ENCODE data around the gene NME9. TPM values are rescaled to one million over a fixed set of nuclear protein-coding genes. Genes with fewer than 3 reads are reported as not detected.

Gene NME9
- total and polyA plus RNA-seq, 7 experiments from 2014 or later, result 0.52 to 2.0 (median 0.71) TPM; not detected in 1

DNA sequence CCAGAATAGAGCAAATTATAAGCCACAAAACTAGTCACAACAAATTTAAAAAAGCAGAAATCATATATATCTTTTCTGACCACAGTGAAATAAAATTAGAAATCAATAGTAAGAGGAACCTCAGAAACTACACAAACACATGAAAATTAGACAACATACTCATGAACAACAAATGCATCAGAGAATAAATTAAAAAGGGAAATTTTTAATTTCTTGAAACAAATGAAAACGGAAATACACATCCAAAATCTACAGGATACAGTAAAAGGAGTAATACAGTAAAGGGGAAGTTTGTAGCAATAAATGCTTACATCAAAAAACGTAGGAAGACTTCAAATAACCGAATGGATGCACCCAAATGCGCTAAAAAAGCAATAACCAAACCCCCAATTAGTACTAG, 19.2 kb downstream of the NME9 start:
- H3K36me3 Mint-ChIP-seq, result peaks cover 12 to 55% (median 22%) of the 10 kb centered on the region in 5 donors
- Histone ChIP-seq H3K4me3 (ENCODE audit: low read length) (no peak overlapping the region), H3K27me3 (ENCODE audit: control insufficient read depth in 2 of 2, insufficient read depth in 2 of 2, low read length in 2 of 2) (no peaks in the 10 kb centered on the region), H3K27ac (ENCODE audit: low read depth, low read length) (no peak overlapping the region), H3K9me3 (ENCODE audit: control insufficient read depth in 2 of 3, low read length in 3 of 3) (peaks cover 5 to 23% (median 6%) of the 10 kb centered on the region in 3 experiments), H3K36me3 (ENCODE audit: control insufficient read depth in 2 of 3, insufficient read depth in 3 of 3, low read length in 3 of 3) (no peaks in the 10 kb centered on the region), H3K4me1 (ENCODE audit: control insufficient read depth in 2 of 2, insufficient read depth in 2 of 2, low read length in 2 of 2) (no peaks in the 10 kb centered on the region)
- ChIA-PET CTCF (no interaction called here), POLR2A (no interaction called here)
- H3K27me3 Mint-ChIP-seq, result peaks cover 0 to 13% (median 10%) of the 10 kb centered on the region in 5 donors
- no peak for ATAC-seq
- no peak for DNase-seq
- intact Hi-C loops (cut with micrococcal nuclease), result no loop called here
- H3K4me1 Mint-ChIP-seq, result no peaks in the 10 kb centered on the region
- no peak overlapping the region for H3K27ac Mint-ChIP-seq
- H3K9me3 Mint-ChIP-seq, result peaks cover 5 to 63% (median 39%) of the 10 kb centered on the region in 11 donors
- H3K4me3 Mint-ChIP-seq, result no peak overlapping the region

DNA sequence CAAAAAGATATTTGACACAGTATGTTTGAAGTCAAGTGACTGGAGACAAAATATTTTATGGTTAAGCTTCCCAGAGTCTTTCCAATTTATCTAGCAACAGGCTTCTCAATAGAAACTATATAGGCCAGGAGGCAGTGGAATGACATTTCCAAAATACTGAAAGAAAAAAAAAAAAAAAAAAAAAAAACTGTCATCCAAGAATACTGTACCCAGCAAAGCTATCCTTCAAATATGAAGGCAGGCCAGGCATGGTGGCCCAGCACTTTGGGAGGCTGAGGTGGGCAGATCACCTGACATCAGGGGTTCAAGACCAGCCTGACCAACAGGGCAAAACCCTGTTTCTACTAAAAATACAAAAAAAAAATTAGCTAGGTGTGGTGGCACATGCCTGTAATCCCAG, 20.9 kb downstream of the NME9 start:
- DNase-seq, result no peak
- no peaks in the 10 kb centered on the region for H3K36me3 ChIP-seq (ENCODE audit: control insufficient read depth in 2 of 3, insufficient read depth in 3 of 3, low read length in 3 of 3)
- ATAC-seq, result no peak
- H3K27ac ChIP-seq (ENCODE audit: low read depth, low read length), result no peak overlapping the region
- H3K36me3 Mint-ChIP-seq, result peaks cover 12 to 55% (median 25%) of the 10 kb centered on the region in 5 donors
- CTCF ChIA-PET, result no interaction called here
- no peaks in the 10 kb centered on the region for H3K4me1 Mint-ChIP-seq
- POLR2A ChIA-PET, result no interaction called here
- peaks cover 5 to 23% (median 6%) of the 10 kb centered on the region in 3 experiments for H3K9me3 ChIP-seq (ENCODE audit: control insufficient read depth in 2 of 3, low read length in 3 of 3)
- H3K27me3 ChIP-seq (ENCODE audit: control insufficient read depth in 2 of 2, insufficient read depth in 2 of 2, low read length in 2 of 2), result no peaks in the 10 kb centered on the region
- intact Hi-C loops (cut with micrococcal nuclease), result no loop called here
- H3K4me1 ChIP-seq (ENCODE audit: control insufficient read depth in 2 of 2, insufficient read depth in 2 of 2, low read length in 2 of 2), result no peaks in the 10 kb centered on the region
- no peak overlapping the region for H3K27ac Mint-ChIP-seq
- H3K27me3 Mint-ChIP-seq, result peaks cover 0 to 13% (median 10%) of the 10 kb centered on the region in 5 donors
- peaks cover 5 to 63% (median 39%) of the 10 kb centered on the region in 11 donors for H3K9me3 Mint-ChIP-seq
- no peak overlapping the region for H3K4me3 ChIP-seq (ENCODE audit: low read length)
- no peak overlapping the region for H3K4me3 Mint-ChIP-seq

- ChIA-PET POLR2A (no interaction called here), CTCF (no interaction called here)
- no peaks in the 10 kb centered on the region for H3K4me1 ChIP-seq (ENCODE audit: control insufficient read depth in 2 of 2, insufficient read depth in 2 of 2, low read length in 2 of 2)
- no peak overlapping the region for H3K27ac Mint-ChIP-seq
- no peak for ATAC-seq
- peak overlapping the region in 1 of 10 donors; percentile 51 for H3K4me3 Mint-ChIP-seq
- H3K27me3 Mint-ChIP-seq, result peaks cover 0 to 13% (median 7%) of the 10 kb centered on the region in 5 donors
- no peaks in the 10 kb centered on the region for H3K4me1 Mint-ChIP-seq
- peaks cover 5 to 63% (median 39%) of the 10 kb centered on the region in 11 donors for H3K9me3 Mint-ChIP-seq
- H3K4me3 ChIP-seq (ENCODE audit: low read length), result no peak overlapping the region
- intact Hi-C loops (cut with micrococcal nuclease), result no loop called here
- DNase-seq, result no peak
- no peaks in the 10 kb centered on the region for H3K36me3 ChIP-seq (ENCODE audit: control insufficient read depth in 2 of 3, insufficient read depth in 3 of 3, low read length in 3 of 3)
- H3K27ac ChIP-seq (ENCODE audit: low read depth, low read length), result no peak overlapping the region
- H3K27me3 ChIP-seq (ENCODE audit: control insufficient read depth in 2 of 2, insufficient read depth in 2 of 2, low read length in 2 of 2), result no peaks in the 10 kb centered on the region
- H3K36me3 Mint-ChIP-seq, result peaks cover 12 to 55% (median 25%) of the 10 kb centered on the region in 5 donors
- H3K9me3 ChIP-seq (ENCODE audit: control insufficient read depth in 2 of 3, low read length in 3 of 3), result peaks cover 5 to 23% (median 6%) of the 10 kb centered on the region in 3 experiments
Measured at GRCh38 chr3:138307899-138308298, 21.8 kb downstream of the NME9 start.

DNA sequence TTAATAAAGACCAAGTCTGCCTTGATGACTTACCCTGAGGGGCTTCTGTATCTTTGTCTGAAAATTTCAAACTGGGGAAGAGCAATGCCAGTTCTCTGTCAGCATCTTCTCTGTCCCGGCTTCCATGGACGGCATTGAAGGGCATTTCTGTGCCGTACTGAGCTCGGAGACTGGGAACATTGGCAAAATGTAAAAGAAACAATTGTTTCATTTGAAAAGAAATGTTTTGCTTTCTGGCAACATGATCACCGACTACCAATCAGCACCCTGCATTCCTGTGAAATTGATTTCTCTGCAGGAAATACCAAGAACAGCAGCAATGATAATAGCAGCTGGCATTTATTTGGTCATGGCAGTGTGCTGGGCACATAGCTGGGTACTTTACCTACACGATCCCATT, 26.2 kb downstream of the NME9 start:
- peaks cover 0 to 12% (median 0%) of the 10 kb centered on the region in 5 donors for H3K27me3 Mint-ChIP-seq
- peaks cover 0 to 3% (median 0%) of the 10 kb centered on the region in 3 experiments for H3K36me3 ChIP-seq (ENCODE audit: control insufficient read depth in 2 of 3, insufficient read depth in 3 of 3, low read length in 3 of 3)
- H3K27ac Mint-ChIP-seq, result no peak overlapping the region
- peaks cover 3 to 21% (median 12%) of the 10 kb centered on the region in 11 donors for H3K9me3 Mint-ChIP-seq
- no peak for DNase-seq
- no peak overlapping the region for H3K4me3 ChIP-seq (ENCODE audit: low read length)
- H3K9me3 ChIP-seq (ENCODE audit: control insufficient read depth in 2 of 3, low read length in 3 of 3), result peaks cover 4 to 9% (median 6%) of the 10 kb centered on the region in 3 experiments
- no peak overlapping the region for H3K27ac ChIP-seq (ENCODE audit: low read depth, low read length)
- H3K27me3 ChIP-seq (ENCODE audit: control insufficient read depth in 2 of 2, insufficient read depth in 2 of 2, low read length in 2 of 2), result no peaks in the 10 kb centered on the region
- H3K4me1 Mint-ChIP-seq, result no peaks in the 10 kb centered on the region
- peaks cover 11 to 26% (median 17%) of the 10 kb centered on the region in 5 donors for H3K36me3 Mint-ChIP-seq
- intact Hi-C loops (cut with micrococcal nuclease), result no loop called here
- POLR2A ChIA-PET, result no interaction called here
- ATAC-seq, result no peak
- no peak overlapping the region for H3K4me3 Mint-ChIP-seq
- no peaks in the 10 kb centered on the region for H3K4me1 ChIP-seq (ENCODE audit: control insufficient read depth in 2 of 2, insufficient read depth in 2 of 2, low read length in 2 of 2)
- CTCF ChIA-PET, result no interaction called here

DNA sequence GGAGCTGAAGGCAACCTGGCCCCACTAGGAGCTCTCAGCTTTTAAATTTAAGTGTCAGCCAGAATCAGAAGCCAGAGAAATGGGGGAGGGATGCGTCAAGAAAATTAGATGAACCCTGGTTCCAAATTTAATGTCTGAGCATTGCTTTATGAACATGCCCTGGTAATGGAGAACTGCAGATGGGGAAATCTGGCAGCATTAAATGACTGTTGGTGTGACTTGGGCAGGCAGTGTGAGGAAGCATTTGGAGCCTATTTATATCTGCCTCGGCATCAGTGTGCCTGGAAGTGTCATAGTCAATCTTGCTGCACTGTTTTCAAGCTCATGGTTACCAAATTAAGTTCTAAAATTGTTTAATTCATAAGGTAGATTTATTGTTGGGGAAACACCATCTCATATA, 29.0 kb downstream of the NME9 start:
- H3K27ac ChIP-seq (ENCODE audit: low read depth, low read length), result no peak overlapping the region
- H3K4me3 Mint-ChIP-seq, result no peak overlapping the region
- H3K27ac Mint-ChIP-seq, result peak overlapping the region in 4 of 9 donors; percentile 12 to 42 (median 18)
- H3K4me1 ChIP-seq (ENCODE audit: control insufficient read depth in 2 of 2, insufficient read depth in 2 of 2, low read length in 2 of 2), result no peaks in the 10 kb centered on the region
- H3K36me3 Mint-ChIP-seq, result peaks cover 0 to 21% (median 2%) of the 10 kb centered on the region in 5 donors
- POLR2A ChIA-PET, result interaction anchor here (0.6 kb wide), 1 partner anchor 615 kb away, joined by 3 read pairs; no protein-coding TSS in a partner anchor
- no peaks in the 10 kb centered on the region for H3K27me3 Mint-ChIP-seq
- CTCF ChIA-PET, result no interaction called here
- peaks cover 0 to 2% (median 0%) of the 10 kb centered on the region in 11 donors for H3K9me3 Mint-ChIP-seq
- no peaks in the 10 kb centered on the region for H3K27me3 ChIP-seq (ENCODE audit: control insufficient read depth in 2 of 2, insufficient read depth in 2 of 2, low read length in 2 of 2)
- H3K4me3 ChIP-seq (ENCODE audit: low read length), result no peak overlapping the region
- intact Hi-C loops (cut with micrococcal nuclease), result no loop called here
- ATAC-seq, result no peak
- H3K9me3 ChIP-seq (ENCODE audit: control insufficient read depth in 2 of 3, low read length in 3 of 3), result no peaks in the 10 kb centered on the region
- DNase-seq, result no peak
- peaks cover 0 to 14% (median 0%) of the 10 kb centered on the region in 7 donors for H3K4me1 Mint-ChIP-seq
- peaks cover 0 to 5% (median 4%) of the 10 kb centered on the region in 3 experiments for H3K36me3 ChIP-seq (ENCODE audit: control insufficient read depth in 2 of 3, insufficient read depth in 3 of 3, low read length in 3 of 3)

DNA sequence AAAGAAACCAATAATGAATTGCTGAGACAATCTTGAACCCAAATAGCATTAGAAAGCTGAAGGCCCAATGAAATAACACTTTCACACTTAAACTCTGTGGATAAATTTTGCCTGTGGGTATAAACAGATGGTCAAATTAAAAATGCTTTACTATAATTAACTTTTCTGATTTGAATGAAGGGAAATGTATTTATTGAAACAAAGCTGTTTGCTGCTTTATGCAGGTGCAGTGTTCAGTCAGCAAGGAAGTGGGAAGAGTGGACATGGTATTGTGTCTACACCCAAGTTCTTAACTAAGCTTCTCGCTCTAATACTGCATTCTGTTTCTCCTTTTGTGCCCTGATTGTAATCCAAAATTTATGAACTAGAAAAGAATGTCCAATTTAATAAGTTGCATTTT, 31.8 kb downstream of the NME9 start:
- peak overlapping the region in 4 of 9 donors; percentile 5 to 66 (median 37) for H3K27ac Mint-ChIP-seq
- ATAC-seq (no peak), DNase-seq (no peak)
- intact Hi-C loops (cut with micrococcal nuclease), result no loop called here
- no peak overlapping the region for H3K27ac ChIP-seq (ENCODE audit: low read depth, low read length)
- H3K4me1 Mint-ChIP-seq, result peaks cover 0 to 14% (median 0%) of the 10 kb centered on the region in 7 donors
- no peak overlapping the region for H3K4me3 Mint-ChIP-seq
- peaks cover 0 to 11% (median 4%) of the 10 kb centered on the region in 3 experiments for H3K36me3 ChIP-seq (ENCODE audit: control insufficient read depth in 2 of 3, insufficient read depth in 3 of 3, low read length in 3 of 3)
- CTCF ChIA-PET, result no interaction called here
- H3K27me3 Mint-ChIP-seq, result no peaks in the 10 kb centered on the region
- H3K4me3 ChIP-seq (ENCODE audit: low read length), result no peak overlapping the region
- no peaks in the 10 kb centered on the region for H3K4me1 ChIP-seq (ENCODE audit: control insufficient read depth in 2 of 2, insufficient read depth in 2 of 2, low read length in 2 of 2)
- no peaks in the 10 kb centered on the region for H3K9me3 ChIP-seq (ENCODE audit: control insufficient read depth in 2 of 3, low read length in 3 of 3)
- peaks cover 0 to 33% (median 0%) of the 10 kb centered on the region in 5 donors for H3K36me3 Mint-ChIP-seq
- POLR2A ChIA-PET, result no interaction called here
- H3K9me3 Mint-ChIP-seq, result peaks cover 0 to 1% (median 0%) of the 10 kb centered on the region in 11 donors
- H3K27me3 ChIP-seq (ENCODE audit: control insufficient read depth in 2 of 2, insufficient read depth in 2 of 2, low read length in 2 of 2), result no peaks in the 10 kb centered on the region

DNA sequence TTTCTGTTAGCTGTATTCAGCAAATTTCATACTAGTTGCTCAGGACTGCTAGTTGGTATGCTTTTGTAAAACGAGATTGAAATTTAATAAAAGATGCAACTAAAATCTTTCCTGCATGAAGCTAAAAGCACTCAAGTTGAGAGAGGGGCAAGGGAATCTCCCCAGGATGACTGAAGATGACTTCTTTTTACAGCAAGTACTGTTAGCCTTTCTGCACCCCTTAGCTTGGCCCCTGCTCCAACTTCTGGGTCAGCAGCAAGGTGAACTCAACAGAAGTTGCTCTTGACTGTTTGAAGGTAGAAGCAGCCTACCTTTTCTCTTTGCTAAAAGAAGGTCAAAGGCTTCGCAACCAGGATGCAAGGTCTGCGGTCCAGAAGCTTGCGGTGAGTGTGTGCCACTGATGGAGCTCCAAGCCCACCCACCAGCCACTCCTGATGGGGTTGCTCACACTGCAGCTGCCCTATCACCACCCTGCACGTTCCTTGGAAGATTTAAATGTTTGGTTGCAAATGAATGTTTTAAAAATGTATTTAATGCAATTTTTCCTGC, 32.5 kb downstream of the NME9 start:
- H3K9me3 ChIP-seq (ENCODE audit: control insufficient read depth in 2 of 3, low read length in 3 of 3), result no peaks in the 10 kb centered on the region
- CTCF ChIA-PET, result no interaction called here
- H3K4me1 ChIP-seq (ENCODE audit: control insufficient read depth in 2 of 2, insufficient read depth in 2 of 2, low read length in 2 of 2), result no peaks in the 10 kb centered on the region
- peak overlapping the region in 5 of 9 donors; percentile 12 to 66 (median 50) for H3K27ac Mint-ChIP-seq
- no peak for ATAC-seq
- H3K27me3 Mint-ChIP-seq, result no peaks in the 10 kb centered on the region
- peaks cover 0 to 15% (median 4%) of the 10 kb centered on the region in 3 experiments for H3K36me3 ChIP-seq (ENCODE audit: control insufficient read depth in 2 of 3, insufficient read depth in 3 of 3, low read length in 3 of 3)
- H3K27me3 ChIP-seq (ENCODE audit: control insufficient read depth in 2 of 2, insufficient read depth in 2 of 2, low read length in 2 of 2), result no peaks in the 10 kb centered on the region
- no peak overlapping the region for H3K4me3 Mint-ChIP-seq
- POLR2A ChIA-PET, result interaction anchor here (0.6 kb wide), 1 partner anchor 24 kb away, joined by 3 read pairs; no protein-coding TSS in a partner anchor
- intact Hi-C loops (cut with micrococcal nuclease), result no loop called here
- H3K4me3 ChIP-seq (ENCODE audit: low read length), result no peak overlapping the region
- peaks cover 0 to 14% (median 0%) of the 10 kb centered on the region in 7 donors for H3K4me1 Mint-ChIP-seq
- peaks cover 0 to 1% (median 0%) of the 10 kb centered on the region in 11 donors for H3K9me3 Mint-ChIP-seq
- no peak overlapping the region for H3K27ac ChIP-seq (ENCODE audit: low read depth, low read length)
- DNase-seq, result no peak
- peaks cover 0 to 38% (median 4%) of the 10 kb centered on the region in 5 donors for H3K36me3 Mint-ChIP-seq

Measured in naive thymus-derived CD4-positive, alpha-beta T cell (primary cell).